WTC11 (cell line): ENCODE data around the gene MYO1F. TPM values are rescaled to one million over a fixed set of nuclear protein-coding genes. Genes with fewer than 3 reads are reported as not detected.

Source experiments
- ATAC-seq: fragments of 200-7000 bp; cut with Tn5 transposase; 2 replicates; pipeline ENCODE4 v1.10.0; 2021; ENCODE audit warnings: mild to moderate bottlenecking, moderate library complexity
- CTCF ChIA-PET: fragments of 300-600 bp; sonication (Branson Sonifier 250); formaldehyde crosslinking; loops from one replicate; lab custom pipeline; 2021; ENCODE audit warnings: antibody characterized with exemption; lab: Charles Lee
- POLR2A ChIA-PET: fragments of 350-600 bp; sonication (Branson Sonifier 250); formaldehyde crosslinking; loops from one replicate; lab custom pipeline; 2021; ENCODE audit warnings: antibody characterized with exemption; lab: Charles Lee
- DNase-seq: peaks from one replicate; pipeline ENCODE4 v3.0.0; 2021; ENCODE audit warnings: low spot score
- H3K27ac Mint-ChIP-seq: 2 replicates; pipeline ENCODE4 v1.8.0; 2021; ENCODE audit warnings: mixed read lengths
- H3K27me3 Mint-ChIP-seq: 2 replicates; pipeline ENCODE4 v1.8.0; 2021; ENCODE audit warnings: low read depth, mild to moderate bottlenecking, moderate library complexity, mixed read lengths
- H3K36me3 Mint-ChIP-seq: 2 replicates; pipeline ENCODE4 v1.8.0; 2021; ENCODE audit warnings: mixed read lengths
- H3K4me1 Mint-ChIP-seq: 2 replicates; pipeline ENCODE4 v1.8.0; 2022; ENCODE audit warnings: mixed read lengths
- H3K4me3 Mint-ChIP-seq: 2 replicates; pipeline ENCODE4 v1.8.0; 2021; ENCODE audit warnings: mild to moderate bottlenecking, moderate library complexity, mixed read lengths
- H3K9me3 Mint-ChIP-seq: 2 replicates; pipeline ENCODE4 v1.8.0; 2021; ENCODE audit warnings: mixed read lengths
- ATF1 ChIP-seq: sonication (generic); formaldehyde crosslinking; IDR thresholded peaks from 2 replicates; pipeline ENCODE4 v1.8.1; 2023; ENCODE audit warnings: mild to moderate bottlenecking, moderate library complexity, missing genetic modification reagents
- CREM ChIP-seq: sonication (generic); formaldehyde crosslinking; IDR thresholded peaks from 2 replicates; pipeline ENCODE4 v1.8.1; 2022; ENCODE audit warnings: mild to moderate bottlenecking, missing genetic modification reagents, moderate library complexity
- FOXJ3 ChIP-seq: sonication (generic); formaldehyde crosslinking; IDR thresholded peaks from 2 replicates; pipeline ENCODE4 v1.9.0; 2021; ENCODE audit warnings: missing genetic modification reagents, mild to moderate bottlenecking, borderline replicate concordance
- FOXP1 ChIP-seq: sonication (generic); formaldehyde crosslinking; IDR thresholded peaks from 2 replicates; pipeline ENCODE4 v1.8.0; 2022; ENCODE audit warnings: missing genetic modification reagents, mild to moderate bottlenecking, moderate library complexity, borderline replicate concordance
- JAZF1 ChIP-seq: fragments of 250-450 bp; sonication (Bioruptor Pico); IDR thresholded peaks from 2 replicates; pipeline ENCODE4 v1.9.0; 2021; ENCODE audit warnings: moderate library complexity, mild to moderate bottlenecking, inconsistent platforms
- KAT7 ChIP-seq: sonication (generic); formaldehyde crosslinking; IDR thresholded peaks from 2 replicates; pipeline ENCODE4 v1.8.1; 2023; ENCODE audit warnings: missing genetic modification reagents, mild to moderate bottlenecking, borderline replicate concordance
- NFYB ChIP-seq: sonication (generic); formaldehyde crosslinking; conservative IDR thresholded peaks from 2 replicates; pipeline ENCODE4 v1.8.0; 2022; ENCODE audit warnings: low read depth, missing genetic modification reagents
- NR2C2 ChIP-seq: sonication (generic); formaldehyde crosslinking; IDR thresholded peaks from 2 replicates; pipeline ENCODE4 v1.8.0; 2022; ENCODE audit warnings: mild to moderate bottlenecking, missing genetic modification reagents
- TEAD1 ChIP-seq: sonication (generic); formaldehyde crosslinking; IDR thresholded peaks from 2 replicates; pipeline ENCODE4 v1.8.0; 2022; ENCODE audit warnings: mild to moderate bottlenecking, missing genetic modification reagents
- TP53 ChIP-seq: sonication (generic); formaldehyde crosslinking; IDR thresholded peaks from 2 replicates; pipeline ENCODE4 v1.8.1; 2023; ENCODE audit warnings: mild to moderate bottlenecking, missing genetic modification reagents
- ZBTB21 ChIP-seq: sonication (generic); formaldehyde crosslinking; IDR thresholded peaks from 2 replicates; pipeline ENCODE4 v1.8.1; 2023; ENCODE audit warnings: mild to moderate bottlenecking, missing genetic modification reagents, borderline replicate concordance
- ZNF219 ChIP-seq: sonication (generic); formaldehyde crosslinking; IDR thresholded peaks from 2 replicates; pipeline ENCODE4 v1.8.0; 2023; ENCODE audit warnings: missing genetic modification reagents, mild to moderate bottlenecking, borderline replicate concordance
- ZNF232 ChIP-seq: sonication (generic); formaldehyde crosslinking; IDR thresholded peaks from 2 replicates; pipeline ENCODE4 v1.8.0; 2022; ENCODE audit warnings: mild to moderate bottlenecking, missing genetic modification reagents
- ZNF317 ChIP-seq: sonication (generic); formaldehyde crosslinking; IDR thresholded peaks from 2 replicates; pipeline ENCODE4 v1.8.1; 2023; ENCODE audit warnings: low read depth, mild to moderate bottlenecking, moderate library complexity, missing genetic modification reagents, borderline replicate concordance
- ZNF416 ChIP-seq: fragments of 250-450 bp; sonication (Bioruptor Pico); IDR thresholded peaks from 2 replicates; pipeline ENCODE4 v1.9.0; 2021; ENCODE audit warnings: mild to moderate bottlenecking, inconsistent platforms
- total RNA-seq: library from RNA; stranded (reverse); gene quantifications from 3 replicates; pipeline ENCODE4 v1.2.3, GENCODE V29; 2021
- TF ChIP-seq, protein P1 (sequence below): sonication (generic); formaldehyde crosslinking; IDR thresholded peaks from 2 replicates; pipeline ENCODE4 v1.8.0; 2022; ENCODE audit warnings: mild to moderate bottlenecking, missing genetic modification reagents
- TF ChIP-seq, protein P2 (sequence below): sonication (generic); formaldehyde crosslinking; IDR thresholded peaks from 2 replicates; pipeline ENCODE4 v1.8.0; 2022; ENCODE audit warnings: mild to moderate bottlenecking, missing genetic modification reagents
- TF ChIP-seq, protein P3 (sequence below): sonication (generic); formaldehyde crosslinking; IDR thresholded peaks from 2 replicates; pipeline ENCODE4 v1.8.1; 2023; ENCODE audit warnings: mild to moderate bottlenecking, missing genetic modification reagents
- TF ChIP-seq, protein P4 (sequence below): fragments of 250-450 bp; sonication (Bioruptor Pico); IDR thresholded peaks from 2 replicates; pipeline ENCODE4 v1.9.0; 2021; ENCODE audit warnings: mild to moderate bottlenecking
- TF ChIP-seq, protein P5 (sequence below): sonication (generic); formaldehyde crosslinking; IDR thresholded peaks from 2 replicates; pipeline ENCODE4 v1.8.1; 2023; ENCODE audit warnings: mild to moderate bottlenecking, missing genetic modification reagents, moderate library complexity
- TF ChIP-seq, protein P6 (sequence below): fragments of 250-450 bp; sonication (Bioruptor Pico); IDR thresholded peaks from 2 replicates; pipeline ENCODE4 v1.9.0; 2021; ENCODE audit warnings: mild to moderate bottlenecking
- TF ChIP-seq, protein P7 (sequence below): fragments of 250-450 bp; sonication (Bioruptor Pico); IDR thresholded peaks from 2 replicates; pipeline ENCODE4 v2.1.2; 2022; ENCODE audit warnings: mild to moderate bottlenecking, moderate library complexity
- TF ChIP-seq, protein P8 (sequence below): sonication (generic); formaldehyde crosslinking; IDR thresholded peaks from 2 replicates; pipeline ENCODE4 v1.8.1; 2022; ENCODE audit warnings: low read depth, missing genetic modification reagents, borderline replicate concordance

Gene MYO1F
- total RNA-seq, 1 experiment from 2014 or later: 2.8 TPM

DNA sequence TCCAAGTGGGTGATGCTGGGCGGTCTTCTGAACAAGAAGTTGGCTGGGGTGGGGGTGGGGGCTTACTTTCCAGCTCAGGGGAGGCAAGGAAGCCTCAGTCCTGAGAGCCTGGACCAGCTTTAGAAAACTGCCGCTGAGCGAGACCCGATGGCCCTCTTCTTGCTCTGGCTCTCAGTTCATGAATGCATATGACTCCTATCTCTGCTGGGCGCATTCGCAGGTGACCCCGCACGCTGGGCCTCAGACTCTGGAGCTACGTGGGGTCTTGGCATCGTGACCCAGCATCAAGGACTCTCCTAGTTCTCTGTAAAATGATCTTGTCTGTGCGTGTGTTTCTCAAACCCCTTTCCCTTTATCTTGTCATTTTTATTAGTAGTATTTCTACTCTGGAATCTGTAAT, 94.5 kb downstream of the MYO1F start:
- CTCF ChIA-PET: interaction anchor here (0.6 to 2.0 kb wide), 5 partner anchors 12 to 128 kb away, joined by 3 to 7 read pairs (median 5); partner anchors contain the start of gene MARCHF2
- no peak for ATAC-seq
- POLR2A ChIA-PET: interaction anchor here (0.7 kb wide), 1 partner anchor 18 kb away, joined by 3 read pairs; no protein-coding TSS in a partner anchor
- Mint-ChIP-seq H3K27me3 (no peaks in the 10 kb centered on the region), H3K4me3 (no peak overlapping the region), H3K4me1 (peaks cover 11% of the 10 kb centered on the region; the same call in 1 of the 2 replicates), H3K27ac (peak overlapping the region; percentile 72), H3K9me3 (no peaks in the 10 kb centered on the region), H3K36me3 (peaks cover 88% of the 10 kb centered on the region)
- TF ChIP-seq, protein P1, sequence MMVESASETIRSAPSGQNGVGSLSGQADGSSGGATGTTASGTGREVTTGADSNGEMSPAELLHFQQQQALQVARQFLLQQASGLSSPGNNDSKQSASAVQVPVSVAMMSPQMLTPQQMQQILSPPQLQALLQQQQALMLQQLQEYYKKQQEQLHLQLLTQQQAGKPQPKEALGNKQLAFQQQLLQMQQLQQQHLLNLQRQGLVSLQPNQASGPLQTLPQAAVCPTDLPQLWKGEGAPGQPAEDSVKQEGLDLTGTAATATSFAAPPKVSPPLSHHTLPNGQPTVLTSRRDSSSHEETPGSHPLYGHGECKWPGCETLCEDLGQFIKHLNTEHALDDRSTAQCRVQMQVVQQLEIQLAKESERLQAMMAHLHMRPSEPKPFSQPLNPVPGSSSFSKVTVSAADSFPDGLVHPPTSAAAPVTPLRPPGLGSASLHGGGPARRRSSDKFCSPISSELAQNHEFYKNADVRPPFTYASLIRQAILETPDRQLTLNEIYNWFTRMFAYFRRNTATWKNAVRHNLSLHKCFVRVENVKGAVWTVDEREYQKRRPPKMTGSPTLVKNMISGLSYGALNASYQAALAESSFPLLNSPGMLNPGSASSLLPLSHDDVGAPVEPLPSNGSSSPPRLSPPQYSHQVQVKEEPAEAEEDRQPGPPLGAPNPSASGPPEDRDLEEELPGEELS (CRISPR knock-in tag): no peak
- TF ChIP-seq, protein P2, sequence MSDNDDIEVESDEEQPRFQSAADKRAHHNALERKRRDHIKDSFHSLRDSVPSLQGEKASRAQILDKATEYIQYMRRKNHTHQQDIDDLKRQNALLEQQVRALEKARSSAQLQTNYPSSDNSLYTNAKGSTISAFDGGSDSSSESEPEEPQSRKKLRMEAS (CRISPR knock-in tag): no peak
- TF ChIP-seq FOXJ3: no peak
- TF ChIP-seq KAT7 (CRISPR knock-in tag): no peak
- no peak for TF ChIP-seq CREM (CRISPR knock-in tag)
- no peak for TF ChIP-seq TEAD1
- no peak for TF ChIP-seq FOXP1
- TF ChIP-seq ZNF232 (CRISPR knock-in tag): no peak
- TF ChIP-seq NR2C2 (CRISPR knock-in tag): no peak
- TF ChIP-seq, protein P3, sequence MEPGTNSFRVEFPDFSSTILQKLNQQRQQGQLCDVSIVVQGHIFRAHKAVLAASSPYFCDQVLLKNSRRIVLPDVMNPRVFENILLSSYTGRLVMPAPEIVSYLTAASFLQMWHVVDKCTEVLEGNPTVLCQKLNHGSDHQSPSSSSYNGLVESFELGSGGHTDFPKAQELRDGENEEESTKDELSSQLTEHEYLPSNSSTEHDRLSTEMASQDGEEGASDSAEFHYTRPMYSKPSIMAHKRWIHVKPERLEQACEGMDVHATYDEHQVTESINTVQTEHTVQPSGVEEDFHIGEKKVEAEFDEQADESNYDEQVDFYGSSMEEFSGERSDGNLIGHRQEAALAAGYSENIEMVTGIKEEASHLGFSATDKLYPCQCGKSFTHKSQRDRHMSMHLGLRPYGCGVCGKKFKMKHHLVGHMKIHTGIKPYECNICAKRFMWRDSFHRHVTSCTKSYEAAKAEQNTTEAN: no peak
- TF ChIP-seq, protein P4, sequence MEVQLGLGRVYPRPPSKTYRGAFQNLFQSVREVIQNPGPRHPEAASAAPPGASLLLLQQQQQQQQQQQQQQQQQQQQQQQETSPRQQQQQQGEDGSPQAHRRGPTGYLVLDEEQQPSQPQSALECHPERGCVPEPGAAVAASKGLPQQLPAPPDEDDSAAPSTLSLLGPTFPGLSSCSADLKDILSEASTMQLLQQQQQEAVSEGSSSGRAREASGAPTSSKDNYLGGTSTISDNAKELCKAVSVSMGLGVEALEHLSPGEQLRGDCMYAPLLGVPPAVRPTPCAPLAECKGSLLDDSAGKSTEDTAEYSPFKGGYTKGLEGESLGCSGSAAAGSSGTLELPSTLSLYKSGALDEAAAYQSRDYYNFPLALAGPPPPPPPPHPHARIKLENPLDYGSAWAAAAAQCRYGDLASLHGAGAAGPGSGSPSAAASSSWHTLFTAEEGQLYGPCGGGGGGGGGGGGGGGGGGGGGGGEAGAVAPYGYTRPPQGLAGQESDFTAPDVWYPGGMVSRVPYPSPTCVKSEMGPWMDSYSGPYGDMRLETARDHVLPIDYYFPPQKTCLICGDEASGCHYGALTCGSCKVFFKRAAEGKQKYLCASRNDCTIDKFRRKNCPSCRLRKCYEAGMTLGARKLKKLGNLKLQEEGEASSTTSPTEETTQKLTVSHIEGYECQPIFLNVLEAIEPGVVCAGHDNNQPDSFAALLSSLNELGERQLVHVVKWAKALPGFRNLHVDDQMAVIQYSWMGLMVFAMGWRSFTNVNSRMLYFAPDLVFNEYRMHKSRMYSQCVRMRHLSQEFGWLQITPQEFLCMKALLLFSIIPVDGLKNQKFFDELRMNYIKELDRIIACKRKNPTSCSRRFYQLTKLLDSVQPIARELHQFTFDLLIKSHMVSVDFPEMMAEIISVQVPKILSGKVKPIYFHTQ: no peak
- TF ChIP-seq, protein P5, sequence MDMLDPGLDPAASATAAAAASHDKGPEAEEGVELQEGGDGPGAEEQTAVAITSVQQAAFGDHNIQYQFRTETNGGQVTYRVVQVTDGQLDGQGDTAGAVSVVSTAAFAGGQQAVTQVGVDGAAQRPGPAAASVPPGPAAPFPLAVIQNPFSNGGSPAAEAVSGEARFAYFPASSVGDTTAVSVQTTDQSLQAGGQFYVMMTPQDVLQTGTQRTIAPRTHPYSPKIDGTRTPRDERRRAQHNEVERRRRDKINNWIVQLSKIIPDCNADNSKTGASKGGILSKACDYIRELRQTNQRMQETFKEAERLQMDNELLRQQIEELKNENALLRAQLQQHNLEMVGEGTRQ: no peak
- TF ChIP-seq ATF1 (CRISPR knock-in tag): no peak
- DNase-seq: no peak

DNA sequence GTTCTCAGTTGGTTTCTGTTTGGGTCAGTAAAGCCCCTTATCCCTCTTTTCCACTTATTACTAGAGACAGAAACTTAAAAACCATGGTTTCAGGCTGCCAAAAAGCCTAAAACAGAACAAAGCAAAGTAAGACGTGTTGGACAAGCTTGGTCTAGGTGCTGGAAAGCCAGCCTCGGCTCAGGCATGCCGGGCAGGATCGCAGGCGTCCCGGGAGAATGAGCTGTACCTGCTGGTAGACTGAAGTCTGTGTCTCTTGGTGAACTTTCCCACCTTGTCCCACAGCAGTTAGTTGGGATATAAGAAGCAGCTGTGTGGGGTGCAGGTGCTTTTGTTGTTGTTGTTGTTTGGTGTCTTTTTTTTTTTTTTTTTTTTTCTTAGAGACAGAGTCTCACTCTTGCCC, 95.6 kb downstream of the MYO1F start:
- peaks cover 11% of the 10 kb centered on the region; the same call in 1 of the 2 replicates for H3K4me1 Mint-ChIP-seq
- H3K4me3 Mint-ChIP-seq: no peak overlapping the region
- ChIA-PET POLR2A (no interaction called here), CTCF (interaction anchor here (0.6 to 2.0 kb wide), 6 partner anchors 13 to 118 kb away, joined by 3 to 7 read pairs (median 4); partner anchors contain the start of gene MARCHF2)
- H3K27ac Mint-ChIP-seq: peak overlapping the region; percentile 85
- DNase-seq (no peak), ATAC-seq (no peak)
- peaks cover 87% of the 10 kb centered on the region for H3K36me3 Mint-ChIP-seq
- H3K27me3 Mint-ChIP-seq: no peaks in the 10 kb centered on the region
- no peaks in the 10 kb centered on the region for H3K9me3 Mint-ChIP-seq
- TF ChIP-seq ZBTB21 (CRISPR knock-in tag) (no peak), JAZF1 (CRISPR knock-in tag) (no peak), ZNF416 (no peak), TP53 (CRISPR knock-in tag) (no peak), CREM (CRISPR knock-in tag) (no peak), ZNF317 (CRISPR knock-in tag) (no peak), NFYB (CRISPR knock-in tag) (no peak), ZNF219 (CRISPR knock-in tag) (no peak)
- TF ChIP-seq, protein P6, sequence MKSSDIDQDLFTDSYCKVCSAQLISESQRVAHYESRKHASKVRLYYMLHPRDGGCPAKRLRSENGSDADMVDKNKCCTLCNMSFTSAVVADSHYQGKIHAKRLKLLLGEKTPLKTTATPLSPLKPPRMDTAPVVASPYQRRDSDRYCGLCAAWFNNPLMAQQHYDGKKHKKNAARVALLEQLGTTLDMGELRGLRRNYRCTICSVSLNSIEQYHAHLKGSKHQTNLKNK (CRISPR knock-in tag): no peak
- TF ChIP-seq, protein P7, sequence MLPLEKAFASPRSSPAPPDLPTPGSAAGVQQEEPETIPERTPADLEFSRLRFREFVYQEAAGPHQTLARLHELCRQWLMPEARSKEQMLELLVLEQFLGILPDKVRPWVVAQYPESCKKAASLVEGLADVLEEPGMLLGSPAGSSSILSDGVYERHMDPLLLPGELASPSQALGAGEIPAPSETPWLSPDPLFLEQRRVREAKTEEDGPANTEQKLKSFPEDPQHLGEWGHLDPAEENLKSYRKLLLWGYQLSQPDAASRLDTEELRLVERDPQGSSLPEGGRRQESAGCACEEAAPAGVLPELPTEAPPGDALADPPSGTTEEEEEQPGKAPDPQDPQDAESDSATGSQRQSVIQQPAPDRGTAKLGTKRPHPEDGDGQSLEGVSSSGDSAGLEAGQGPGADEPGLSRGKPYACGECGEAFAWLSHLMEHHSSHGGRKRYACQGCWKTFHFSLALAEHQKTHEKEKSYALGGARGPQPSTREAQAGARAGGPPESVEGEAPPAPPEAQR (CRISPR knock-in tag): no peak
- TF ChIP-seq, protein P5: no peak
- TF ChIP-seq, protein P8, sequence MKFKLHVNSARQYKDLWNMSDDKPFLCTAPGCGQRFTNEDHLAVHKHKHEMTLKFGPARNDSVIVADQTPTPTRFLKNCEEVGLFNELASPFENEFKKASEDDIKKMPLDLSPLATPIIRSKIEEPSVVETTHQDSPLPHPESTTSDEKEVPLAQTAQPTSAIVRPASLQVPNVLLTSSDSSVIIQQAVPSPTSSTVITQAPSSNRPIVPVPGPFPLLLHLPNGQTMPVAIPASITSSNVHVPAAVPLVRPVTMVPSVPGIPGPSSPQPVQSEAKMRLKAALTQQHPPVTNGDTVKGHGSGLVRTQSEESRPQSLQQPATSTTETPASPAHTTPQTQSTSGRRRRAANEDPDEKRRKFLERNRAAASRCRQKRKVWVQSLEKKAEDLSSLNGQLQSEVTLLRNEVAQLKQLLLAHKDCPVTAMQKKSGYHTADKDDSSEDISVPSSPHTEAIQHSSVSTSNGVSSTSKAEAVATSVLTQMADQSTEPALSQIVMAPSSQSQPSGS: no peak
